Measurements from ENCODE around the gene TP53I13. TPM values are rescaled to one million over a fixed set of nuclear protein-coding genes. Genes with fewer than 3 reads are reported as not detected.
A peak's percentile ranks its signal among the peaks of the same experiment; 100 is the strongest.

Gene TP53I13
- 10 to 100 TPM; 72.3 to 89.6 TPM for total RNA-seq
- 86.3 TPM for polyA plus RNA-seq (ENCODE audit: insufficient read depth, low read depth, low replicate concordance)
- long read RNA-seq, donor 1, transcript TP53I13-201 (7 exons, 1,530 nt): major isoform, 19 of 22 reads
- long read RNA-seq, donor 1, partial matches to known transcripts: 0 of 22 reads
- long read RNA-seq, donor 1, other reads (novel, unspliced or antisense): 0 of 22 reads
- long read RNA-seq, donor 2, transcript TP53I13-201 (7 exons, 1,530 nt): major isoform, 17 of 28 reads
- long read RNA-seq, donor 2, partial matches to known transcripts: 8 of 28 reads
- long read RNA-seq, donor 2, other reads (novel, unspliced or antisense): 0 of 28 reads

DNA sequence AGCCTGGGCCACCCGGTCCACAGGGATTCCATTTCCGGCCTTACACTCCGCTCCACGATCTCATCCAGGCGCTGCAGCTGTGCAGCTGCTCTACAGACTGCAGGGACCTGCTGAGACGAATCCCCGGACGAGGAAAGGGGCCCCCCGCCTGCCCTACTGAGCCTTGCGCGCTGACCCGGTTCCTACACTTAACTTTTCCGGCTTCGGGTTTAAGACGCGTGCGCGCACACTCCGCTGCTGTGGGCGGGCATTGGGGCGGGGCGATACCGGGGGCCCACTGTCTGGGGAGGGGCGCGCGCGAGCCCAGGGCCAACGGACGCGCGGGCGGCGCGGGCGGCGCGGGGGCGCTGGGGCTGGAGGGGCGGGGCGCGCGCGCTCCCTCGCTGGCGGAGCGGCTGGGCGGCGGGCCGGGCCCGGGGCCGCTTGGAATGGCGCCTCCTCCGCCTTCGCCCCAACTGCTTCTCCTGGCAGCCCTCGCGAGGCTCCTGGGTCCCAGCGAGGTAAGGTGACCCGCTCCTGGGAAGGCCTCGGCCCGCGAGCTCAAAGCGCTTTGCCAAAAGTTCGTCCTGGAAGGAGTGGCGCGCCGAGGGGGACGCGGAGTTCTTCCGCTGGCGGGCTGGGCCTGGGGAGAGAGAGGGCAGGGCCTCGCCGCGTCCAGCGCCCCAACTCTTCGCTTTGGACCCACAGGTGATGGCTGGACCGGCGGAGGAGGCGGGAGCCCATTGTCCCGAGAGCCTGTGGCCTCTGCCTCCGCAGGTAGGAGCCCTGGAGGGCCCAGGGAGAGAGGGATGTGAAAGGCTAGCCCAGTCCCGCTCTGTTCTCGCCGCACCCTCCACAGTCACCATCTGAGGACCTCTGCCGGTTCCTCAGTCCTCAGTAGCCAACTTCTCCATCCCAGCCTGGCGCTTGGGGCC, at the start of gene TP53I13:
TP53I13 (plus strand) TSS at position 371 of the 914 bp plus-strand sequence; CDS start at position 429, 58 bp downstream.
- DNase-seq: peak; percentile 94
- Histone ChIP-seq H3K36me3 (ENCODE audit: low read depth, missing control alignments) (no peaks in the 10 kb centered on the region), H3K4me3 (peak within 1 kb of the TSS; percentile 71 to 82), H3K9me3 (no peaks in the 10 kb centered on the region), H3K27ac (peak within 1 kb of the TSS; percentile 88 to 90), H3K4me1 (peaks cover 15% of the 10 kb centered on the region), H3K27me3 (no peaks in the 10 kb centered on the region)
- intact Hi-C loops (cut with DNase I; ENCODE audit: low total_unique reads): no loop called here
- TF ChIP-seq, protein P1, sequence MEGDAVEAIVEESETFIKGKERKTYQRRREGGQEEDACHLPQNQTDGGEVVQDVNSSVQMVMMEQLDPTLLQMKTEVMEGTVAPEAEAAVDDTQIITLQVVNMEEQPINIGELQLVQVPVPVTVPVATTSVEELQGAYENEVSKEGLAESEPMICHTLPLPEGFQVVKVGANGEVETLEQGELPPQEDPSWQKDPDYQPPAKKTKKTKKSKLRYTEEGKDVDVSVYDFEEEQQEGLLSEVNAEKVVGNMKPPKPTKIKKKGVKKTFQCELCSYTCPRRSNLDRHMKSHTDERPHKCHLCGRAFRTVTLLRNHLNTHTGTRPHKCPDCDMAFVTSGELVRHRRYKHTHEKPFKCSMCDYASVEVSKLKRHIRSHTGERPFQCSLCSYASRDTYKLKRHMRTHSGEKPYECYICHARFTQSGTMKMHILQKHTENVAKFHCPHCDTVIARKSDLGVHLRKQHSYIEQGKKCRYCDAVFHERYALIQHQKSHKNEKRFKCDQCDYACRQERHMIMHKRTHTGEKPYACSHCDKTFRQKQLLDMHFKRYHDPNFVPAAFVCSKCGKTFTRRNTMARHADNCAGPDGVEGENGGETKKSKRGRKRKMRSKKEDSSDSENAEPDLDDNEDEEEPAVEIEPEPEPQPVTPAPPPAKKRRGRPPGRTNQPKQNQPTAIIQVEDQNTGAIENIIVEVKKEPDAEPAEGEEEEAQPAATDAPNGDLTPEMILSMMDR (IDR thresholded peaks at IDR 0.05): no peak
- TF ChIP-seq POLR2A (IDR thresholded peaks at IDR 0.05): no peak
- WGBS, 2 donors: 0% methylated on average over 17 to 77 of the region's 85 CpGs

- TF ChIP-seq POLR2A (IDR thresholded peaks at IDR 0.05): no peak
- TF ChIP-seq, protein P1 (IDR thresholded peaks at IDR 0.05): no peak
- DNase-seq: no peak
- Histone ChIP-seq H3K4me1 (no peaks in the 10 kb centered on the region), H3K9me3 (no peaks in the 10 kb centered on the region), H3K27ac (no peak overlapping the region), H3K27me3 (no peaks in the 10 kb centered on the region), H3K4me3 (no peak overlapping the region), H3K36me3 (ENCODE audit: low read depth, missing control alignments) (no peaks in the 10 kb centered on the region)
- intact Hi-C loops (cut with DNase I; ENCODE audit: low total_unique reads): no loop called here
- 97% methylated on average over 3 of the region's 3 CpGs for WGBS, 2 donors
Measured at GRCh38 chr17:29524692-29525091, 43.8 kb upstream of the TP53I13 start.

GRCh38 chr17:29526322-29526721, 42.2 kb upstream of the TP53I13 start:
- H3K4me3 ChIP-seq: no peak overlapping the region
- no peak for TF ChIP-seq POLR2A (IDR thresholded peaks at IDR 0.05)
- no peaks in the 10 kb centered on the region for H3K4me1 ChIP-seq
- no peaks in the 10 kb centered on the region for H3K9me3 ChIP-seq
- 73 to 86% methylated on average over 3 of the region's 3 CpGs for WGBS, 2 donors
- H3K27me3 ChIP-seq: no peaks in the 10 kb centered on the region
- intact Hi-C loops (cut with DNase I; ENCODE audit: low total_unique reads): no loop called here
- no peak overlapping the region for H3K27ac ChIP-seq
- H3K36me3 ChIP-seq (ENCODE audit: low read depth, missing control alignments): no peaks in the 10 kb centered on the region
- no peak for DNase-seq

GRCh38 chr17:29533976-29534375, 34.5 kb upstream of the TP53I13 start:
- no peaks in the 10 kb centered on the region for H3K4me1 ChIP-seq
- H3K9me3 ChIP-seq: no peaks in the 10 kb centered on the region
- TF ChIP-seq, protein P1 (IDR thresholded peaks at IDR 0.05): no peak
- no peak for TF ChIP-seq POLR2A (IDR thresholded peaks at IDR 0.05)
- no peaks in the 10 kb centered on the region for H3K27me3 ChIP-seq
- 86 to 91% methylated on average over 8 of the region's 8 CpGs for WGBS, 2 donors
- no peak overlapping the region for H3K27ac ChIP-seq
- intact Hi-C loops (cut with DNase I; ENCODE audit: low total_unique reads): no loop called here
- H3K4me3 ChIP-seq: no peak overlapping the region
- DNase-seq: no peak
- H3K36me3 ChIP-seq (ENCODE audit: low read depth, missing control alignments): no peaks in the 10 kb centered on the region

GRCh38 chr17:29544066-29544465, 24.4 kb upstream of the TP53I13 start:
- no peak for TF ChIP-seq POLR2A (IDR thresholded peaks at IDR 0.05)
- TF ChIP-seq, protein P1 (IDR thresholded peaks at IDR 0.05): no peak
- 80 to 88% methylated on average over 4 of the region's 4 CpGs for WGBS, 2 donors
- no peak for DNase-seq
- Histone ChIP-seq H3K4me3 (no peak overlapping the region), H3K36me3 (ENCODE audit: low read depth, missing control alignments) (no peaks in the 10 kb centered on the region), H3K27ac (no peak overlapping the region), H3K27me3 (no peaks in the 10 kb centered on the region), H3K9me3 (no peaks in the 10 kb centered on the region), H3K4me1 (no peaks in the 10 kb centered on the region)
- intact Hi-C loops (cut with DNase I; ENCODE audit: low total_unique reads): no loop called here
